HCT116 (cell line): ENCODE data around the gene SUN3. TPM values are rescaled to one million over a fixed set of nuclear protein-coding genes. Genes with fewer than 3 reads are reported as not detected.

Source experiments
- ATAC-seq: fragments of 200-7000 bp; cut with Tn5 transposase; 2 replicates; pipeline ENCODE4 v1.9.1; 2020; ENCODE audit warnings: mild to moderate bottlenecking, moderate library complexity
- BruUV-seq: library from RNA; stranded (reverse); fragments of 400-500 nt; replicated peaks from 2 replicates; lab custom pipeline; 2021; lab: Mats Ljungman, UMichigan
- CTCF ChIA-PET: fragments of 300-600 bp; sonication (Branson Sonifier 250); formaldehyde crosslinking; loops from one replicate; lab custom pipeline; 2021; ENCODE audit warnings: antibody characterized with exemption; lab: Charles Lee
- POLR2A ChIA-PET: fragments of 300-600, 350-600 bp; sonication (Branson Sonifier 250); formaldehyde crosslinking; loops from one replicate; lab custom pipeline; 2021; ENCODE audit warnings: antibody characterized with exemption; lab: Charles Lee
- RAD21 ChIA-PET, 2 experiments: fragments of 300-600 bp; sonication (Branson Sonifier 250); formaldehyde crosslinking; loops; one replicate each; lab custom pipeline; 2023; ENCODE audit warnings: low total read pairs in 2 of 2; ENCODE audit not compliant: uncharacterized antibody in 2 of 2, unreplicated experiment in 2 of 2, low non-redundant PET in 1 of 2; lab: Charles Lee
- DNase-seq: peaks from one replicate; pipeline ENCODE4 v3.0.0-alpha.2; 2010; ENCODE audit warnings: low read depth, low spot score
- H2AFZ ChIP-seq: fragments of 200-600 bp; shearing (Covaris generic), sonication (generic); 2 replicates; pipeline ENCODE4 v1.6.1; 2017; ENCODE audit warnings: low read depth, mixed run types, mixed read lengths, antibody characterized with exemption, low read length; ENCODE audit not compliant: poor library complexity, severe bottlenecking
- H3K27ac ChIP-seq: 2 replicates; pipeline ENCODE4 v1.5.1; 2012; ENCODE audit warnings: low read depth, low read length
- H3K27me3 ChIP-seq: fragments of 200-600 bp; sonication (generic); 2 replicates; pipeline ENCODE4 v1.6.1; 2016; ENCODE audit warnings: mixed run types, low read length, mixed read lengths; ENCODE audit not compliant: insufficient read depth
- H3K36me3 ChIP-seq, 2 experiments: fragments of 200-500 bp in 1 of 2; fragments of 200-600 bp in 1 of 2; sonication (Bioruptor generic) in 1 of 2; sonication (generic) in 1 of 2; 2 replicates each; pipeline versions ENCODE4 v1.5.1 to v1.6.1; 2014 to 2016; ENCODE audit warnings: low read length in 2 of 2, inconsistent platforms in 1 of 2, mixed read lengths in 1 of 2, mixed run types in 1 of 2; ENCODE audit not compliant: insufficient read depth in 2 of 2, control insufficient read depth in 1 of 2
- H3K4me1 ChIP-seq, 2 experiments: fragments of 200-600 bp in 1 of 2; sonication (generic) in 1 of 2; 2 replicates each; pipeline versions ENCODE4 v1.5.1 to v1.6.1; 2012 to 2017; ENCODE audit warnings: low read length in 2 of 2, inconsistent platforms in 1 of 2, mild to moderate bottlenecking in 1 of 2, mixed read lengths in 1 of 2, mixed run types in 1 of 2, moderate library complexity in 1 of 2; ENCODE audit not compliant: insufficient read depth in 2 of 2, control insufficient read depth in 1 of 2
- H3K4me2 ChIP-seq: fragments of 200-600 bp; sonication (generic); 2 replicates; pipeline ENCODE4 v1.6.1; 2017; ENCODE audit warnings: mixed run types, low read length, mixed read lengths
- H3K4me3 ChIP-seq, 2 experiments: fragments of 200-600 bp in 1 of 2; sonication (generic) in 1 of 2; replicated peaks in 1 of 2; 2 replicates each; pipeline ENCODE4 v1.5.1; 2011 to 2016; ENCODE audit warnings: low read length in 2 of 2, control low read depth in 1 of 2, low read depth in 1 of 2, mild to moderate bottlenecking in 1 of 2, mixed read lengths in 1 of 2, mixed run types in 1 of 2
- H3K79me2 ChIP-seq: fragments of 200-600 bp; sonication (generic); 2 replicates; pipeline ENCODE4 v1.6.1; 2017; ENCODE audit warnings: mild to moderate bottlenecking, mixed run types, low read length, moderate library complexity, mixed read lengths; ENCODE audit not compliant: insufficient read depth
- H3K9ac ChIP-seq: fragments of 200-600 bp; sonication (generic); 2 replicates; pipeline ENCODE4 v1.6.1; 2016; ENCODE audit warnings: low read length, mixed read lengths
- H3K9me2 ChIP-seq: fragments of 200-600 bp; sonication (generic), shearing (Covaris generic); 2 replicates; pipeline ENCODE4 v1.6.1; 2017; ENCODE audit warnings: mixed run types, mild to moderate bottlenecking, moderate library complexity; ENCODE audit not compliant: insufficient read depth
- H3K9me3 ChIP-seq, 2 experiments: fragments of 200-500 bp in 1 of 2; fragments of 200-600 bp in 1 of 2; sonication (Bioruptor generic) in 1 of 2; sonication (generic) in 1 of 2; 2 replicates each; pipeline ENCODE4 v1.6.1; 2014 to 2017; ENCODE audit warnings: low read length in 2 of 2, mixed read lengths in 2 of 2, inconsistent platforms in 1 of 2, low read depth in 1 of 2, mild to moderate bottlenecking in 1 of 2, mixed run types in 1 of 2, moderate library complexity in 1 of 2; ENCODE audit not compliant: control insufficient read depth in 1 of 2, insufficient read depth in 1 of 2
- H4K20me1 ChIP-seq: fragments of 200-600 bp; sonication (generic), shearing (Covaris generic); 2 replicates; pipeline ENCODE4 v1.6.1; 2017; ENCODE audit warnings: mixed run types, mild to moderate bottlenecking, moderate library complexity; ENCODE audit not compliant: insufficient read depth
- CBX3 ChIP-seq: IDR thresholded peaks from 2 replicates; pipeline ENCODE4 v1.6.1; 2012; ENCODE audit warnings: low read depth
- CTCF ChIP-seq, 3 experiments: fragments of 200-600 bp in 1 of 3; sonication (generic) in 1 of 3; IDR thresholded peaks in 2 of 3; conservative IDR thresholded peaks in 1 of 3; 2 replicates each; pipeline ENCODE4 v1.5.1; 2012 to 2017; ENCODE audit warnings: low read depth in 2 of 3, low read length in 2 of 3, antibody characterized with exemption in 1 of 3, borderline replicate concordance in 1 of 3, control low read depth in 1 of 3, mild to moderate bottlenecking in 1 of 3, mixed read lengths in 1 of 3, mixed run types in 1 of 3, moderate library complexity in 1 of 3; ENCODE audit not compliant: insufficient read depth in 1 of 3
- EGR1 ChIP-seq: IDR thresholded peaks from 2 replicates; pipeline ENCODE4 v1.6.1; 2012; ENCODE audit warnings: low read depth
- EZH2 ChIP-seq: fragments of 200-600 bp; sonication (generic); IDR thresholded peaks from 2 replicates; pipeline ENCODE4 v1.6.1; 2017; ENCODE audit warnings: antibody characterized with exemption, mixed run types
- FOSL1 ChIP-seq: IDR thresholded peaks from 2 replicates; pipeline ENCODE4 v1.6.1; 2012; ENCODE audit warnings: low read depth
- RAD21 ChIP-seq: IDR thresholded peaks from 2 replicates; pipeline ENCODE4 v1.6.1; 2012; ENCODE audit warnings: low read depth, mild to moderate bottlenecking
- SP1 ChIP-seq: IDR thresholded peaks from 2 replicates; pipeline ENCODE4 v1.6.1; 2012; ENCODE audit warnings: low read depth
- YY1 ChIP-seq: IDR thresholded peaks from 2 replicates; pipeline ENCODE4 v1.6.1; 2011; ENCODE audit warnings: low read length, low read depth, moderate library complexity, mild to moderate bottlenecking; ENCODE audit not compliant: insufficient replicate concordance; ENCODE audit errors: extremely low read depth
- ZBTB33 ChIP-seq: IDR thresholded peaks from 2 replicates; pipeline ENCODE4 v1.6.1; 2011; ENCODE audit warnings: mild to moderate bottlenecking, low read length, moderate library complexity; ENCODE audit not compliant: insufficient replicate concordance; ENCODE audit errors: extremely low read depth
- intact Hi-C: fragments of 100-400 bp; cut with micrococcal nuclease; formaldehyde crosslinking; loops from 2 replicates; pipeline ENCODE4 v1.10.0; 2022
- total RNA-seq: library from RNA; stranded (reverse); gene quantifications from one replicate; pipeline ENCODE4 v1.2.1, GENCODE V29; 2021; ENCODE audit not compliant: unreplicated experiment

Gene SUN3
- total RNA-seq, 1 experiment from 2014 or later, result 4.5 TPM

DNA sequence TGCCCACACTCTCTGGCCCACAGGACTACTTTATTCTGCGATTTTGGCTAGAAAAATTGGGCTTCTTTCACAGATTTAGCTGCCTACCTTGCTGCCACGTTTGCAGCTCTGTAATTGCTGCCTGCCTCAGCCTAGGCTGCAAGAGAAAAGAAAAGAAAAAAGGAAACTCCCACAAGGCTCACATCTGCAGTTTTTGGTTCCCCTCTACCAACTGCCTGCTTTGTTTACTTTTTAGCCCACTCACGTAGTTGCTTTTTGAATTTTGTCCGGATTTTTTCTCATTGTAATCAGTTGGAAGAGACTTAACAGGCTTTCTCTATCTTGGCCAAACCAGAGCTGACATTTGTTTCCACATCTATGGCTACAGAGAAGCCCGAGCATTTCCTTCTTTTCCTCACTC lies 24.3 kb downstream of the SUN3 start:
- ATAC-seq (no peak), DNase-seq (no peak)
- Histone ChIP-seq H3K4me1 (peaks cover 0 to 14% of the 10 kb centered on the region in 2 experiments; a peak in 3 of 4 replicates), H2AFZ (no peak overlapping the region), H3K36me3 (no peaks in the 10 kb centered on the region), H4K20me1 (no peaks in the 10 kb centered on the region), H3K9ac (no peak overlapping the region), H3K9me2 (no peaks in the 10 kb centered on the region), H3K79me2 (no peaks in the 10 kb centered on the region), H3K27me3 (no peaks in the 10 kb centered on the region), H3K9me3 (no peaks in the 10 kb centered on the region), H3K4me2 (no peak overlapping the region), H3K27ac (no peak overlapping the region), H3K4me3 (no peak overlapping the region)
- ChIA-PET CTCF (no interaction called here), RAD21 (no interaction called here), POLR2A (no interaction called here)
- TF ChIP-seq SP1 (no peak), EZH2 (no peak), CBX3 (no peak), YY1 (no peak), CTCF (IDR thresholded peaks at IDR 0.05 in 2 of 3, conservative IDR thresholded peaks at IDR 0.05 in 1 of 3; ENCODE audit: borderline replicate concordance in 1 of 3, insufficient read depth in 1 of 3, low read depth in 2 of 3, low read length in 2 of 3) (no peak), ZBTB33 (no peak), RAD21 (no peak), EGR1 (no peak), FOSL1 (no peak)
- intact Hi-C loops, result no loop called here
- BruUV-seq, result no TSS peak
